Ovary (tissue), 3 donors: ENCODE data around the gene DENND4C.

Experiments
- CTCF ChIP-seq, 3 donors: fragments of 450-650 bp in 2 of 3; fragments of 200-600 bp in 1 of 3; IDR thresholded peaks; one replicate each; pipeline versions ENCODE4 v1.5.1 to v1.8.0; 2016 to 2022; ENCODE audit warnings: antibody characterized with exemption in 3 of 3, mild to moderate bottlenecking in 1 of 3
- EP300 ChIP-seq: sonication (generic); formaldehyde crosslinking; IDR thresholded peaks from one replicate; pipeline ENCODE4 v1.6.1; 2017; ENCODE audit warnings: antibody characterized with exemption
- donor health status: DM: no; HTN: no; CAD: no.

- TF ChIP-seq EP300 (no peak), CTCF (IDR thresholded peaks at IDR 0.05) (no peak)
Measured at GRCh38 chr9:19185191-19185590, 45.3 kb upstream of the DENND4C start.
